Measurements from ENCODE around the gene TMEM163. TPM values are rescaled to one million over a fixed set of nuclear protein-coding genes. Genes with fewer than 3 reads are reported as not detected.
"Not testable (repeated sequence)": the region's sequence is repeated elsewhere in the genome, so short reads cannot be mapped to it uniquely, and the experiment has no call there.

TMEM163 gene
- total and polyA plus RNA-seq, 9 donors = 0.24 to 3.6 (median 1.5) TPM

GRCh38 chr2:134625311-134625710, 93.5 kb downstream of the TMEM163 start:
- intact Hi-C loops (cut with DNase I) = no loop called here
- 90 to 94% (median 91%) methylated on average over 4 of the region's 4 CpGs for WGBS, 3 donors
- TF ChIP-seq CTCF (IDR thresholded peaks at IDR 0.05) = no peak
- TF ChIP-seq POLR2A (IDR thresholded peaks at IDR 0.05) = no peak
- TF ChIP-seq EP300 (IDR thresholded peaks at IDR 0.05) = no peak

GRCh38 chr2:134623796-134624195, 95.0 kb downstream of the TMEM163 start:
- no peak for DNase-seq
- Histone ChIP-seq H3K27me3 (no peaks in the 10 kb centered on the region), H3K4me3 (no peak overlapping the region), H3K4me1 (ENCODE audit: insufficient read depth) (no peaks in the 10 kb centered on the region), H3K36me3 (no peaks in the 10 kb centered on the region), H3K27ac (no peak overlapping the region), H3K9me3 (no peaks in the 10 kb centered on the region)
- 79 to 86% (median 81%) methylated on average over 3 of the region's 3 CpGs for WGBS, 3 donors
- no peak for TF ChIP-seq CTCF (IDR thresholded peaks at IDR 0.05)
- TF ChIP-seq POLR2A (IDR thresholded peaks at IDR 0.05) = no peak
- intact Hi-C loops (cut with DNase I) = no loop called here

More at GRCh38 chr2:134625311-134625710, 93.5 kb downstream of the TMEM163 start:
- no peaks in the 10 kb centered on the region for H3K27me3 ChIP-seq
- H3K4me1 ChIP-seq (ENCODE audit: insufficient read depth) = no peaks in the 10 kb centered on the region
- no peaks in the 10 kb centered on the region for H3K9me3 ChIP-seq
- H3K36me3 ChIP-seq = no peaks in the 10 kb centered on the region
- DNase-seq = no peak
- no peak overlapping the region for H3K27ac ChIP-seq
- no peak overlapping the region for H3K4me3 ChIP-seq

- Histone ChIP-seq H3K4me1 (ENCODE audit: insufficient read depth) (no peaks in the 10 kb centered on the region), H3K27ac (no peak overlapping the region)
- no peak for TF ChIP-seq EP300 (IDR thresholded peaks at IDR 0.05)
Observed at GRCh38 chr2:134623046-134623445, 95.8 kb downstream of the TMEM163 start.

GRCh38 chr2:134621939-134622705, 96.7 kb downstream of the TMEM163 start:
- 79 to 85% (median 83%) methylated on average over 10 of the region's 10 CpGs for WGBS, 3 donors
- no peak for DNase-seq
- Histone ChIP-seq H3K36me3 (no peaks in the 10 kb centered on the region), H3K9me3 (no peaks in the 10 kb centered on the region), H3K27me3 (no peaks in the 10 kb centered on the region), H3K4me3 (no peak overlapping the region), H3K27ac (no peak overlapping the region), H3K4me1 (ENCODE audit: insufficient read depth) (no peaks in the 10 kb centered on the region)
- TF ChIP-seq POLR2A (IDR thresholded peaks at IDR 0.05) (no peak), EP300 (IDR thresholded peaks at IDR 0.05) (no peak), CTCF (IDR thresholded peaks at IDR 0.05) (no peak)
- intact Hi-C loops (cut with DNase I) = no loop called here

More at GRCh38 chr2:134623046-134623445, 95.8 kb downstream of the TMEM163 start:
- Histone ChIP-seq H3K36me3 (no peaks in the 10 kb centered on the region), H3K27me3 (no peaks in the 10 kb centered on the region), H3K9me3 (no peaks in the 10 kb centered on the region), H3K4me3 (no peak overlapping the region)
- intact Hi-C loops (cut with DNase I) = no loop called here
- no peak for DNase-seq
- 89 to 90% (median 89%) methylated on average over 3 of the region's 3 CpGs for WGBS, 3 donors

- 91 to 96% (median 92%) methylated on average over 4 of the region's 4 CpGs for WGBS, 3 donors
- Histone ChIP-seq H3K27me3 (no peaks in the 10 kb centered on the region), H3K27ac (no peak overlapping the region), H3K4me1 (ENCODE audit: insufficient read depth) (no peaks in the 10 kb centered on the region), H3K4me3 (no peak overlapping the region), H3K9me3 (no peaks in the 10 kb centered on the region), H3K36me3 (no peaks in the 10 kb centered on the region)
- intact Hi-C loops (cut with DNase I) = no loop called here
- TF ChIP-seq POLR2A (IDR thresholded peaks at IDR 0.05) (no peak), CTCF (IDR thresholded peaks at IDR 0.05) (no peak), EP300 (IDR thresholded peaks at IDR 0.05) (no peak)
- no peak for DNase-seq
Observed at GRCh38 chr2:134619250-134619649, 99.5 kb downstream of the TMEM163 start.

GRCh38 chr2:134615480-134615879, 103.3 kb downstream of the TMEM163 start:
- intact Hi-C loops (cut with DNase I); DNase-seq; H3K27me3 ChIP-seq; H3K27ac ChIP-seq; H3K9me3 ChIP-seq; H3K4me3 ChIP-seq; H3K4me1 ChIP-seq (ENCODE audit: insufficient read depth); H3K36me3 ChIP-seq: not testable (repeated sequence)
- WGBS, 3 donors = 80 to 97% (median 94%) methylated on average over 3 of the region's 3 CpGs
